WI38 (cell line): Measurements from ENCODE around the gene DBX1.

Source experiments
- H3K4me3 ChIP-seq: 2 replicates; pipeline ENCODE4 v1.5.1; 2011; ENCODE audit warnings: low read depth, mild to moderate bottlenecking, control low read depth, low read length
- CTCF ChIP-seq: IDR thresholded peaks from 2 replicates; pipeline ENCODE4 v1.5.1; 2012; ENCODE audit warnings: low read depth, mild to moderate bottlenecking, control low read depth, low read length

DBX1 gene

GRCh38 chr11:20177136-20177535, 16.9 kb upstream of the DBX1 start:
- no peak overlapping the region for H3K4me3 ChIP-seq
- no peak for TF ChIP-seq CTCF

- H3K4me3 ChIP-seq, result no peak overlapping the region
- no peak for TF ChIP-seq CTCF
Observed at GRCh38 chr11:20172721-20173447, 12.6 kb upstream of the DBX1 start.

- H3K4me3 ChIP-seq, result peak overlapping the region; percentile 38; the same call in 1 of the 2 replicates
- no peak for TF ChIP-seq CTCF
Observed at GRCh38 chr11:20163783-20164481, 3.7 kb upstream of the DBX1 start.

GRCh38 chr11:20162824-20163782, 2.8 kb upstream of the DBX1 start:
- H3K4me3 ChIP-seq, result peak overlapping the region; percentile 38
- no peak for TF ChIP-seq CTCF

- TF ChIP-seq CTCF, result no peak
- H3K4me3 ChIP-seq, result no peak overlapping the region
Observed at GRCh38 chr11:20161923-20162744, 1.9 kb upstream of the DBX1 start.

- H3K4me3 ChIP-seq, result no peak overlapping the region
- no peak for TF ChIP-seq CTCF
Observed at GRCh38 chr11:20161230-20161918, 1.1 kb upstream of the DBX1 start.
